ENCODE measurements around the gene LSAMP. TPM values are rescaled to one million over a fixed set of nuclear protein-coding genes. Genes with fewer than 3 reads are reported as not detected.
A peak's percentile ranks its signal among the peaks of the same experiment; 100 is the strongest.

Gene LSAMP
- total and polyA plus RNA-seq, 7 donors: 0.23 to 47.1 (median 22.9) TPM

GRCh38 chr3:115989684-115990421 is 455.4 kb downstream of the LSAMP start:
- no peaks in the 10 kb centered on the region for H3K4me1 ChIP-seq
- H3K27me3 ChIP-seq: no peaks in the 10 kb centered on the region
- no peak for TF ChIP-seq POLR2A (IDR thresholded peaks at IDR 0.05)
- no peak for TF ChIP-seq EP300 (IDR thresholded peaks at IDR 0.05)
- no peak for TF ChIP-seq CTCF (IDR thresholded peaks at IDR 0.05)
- TF ChIP-seq POLR2AphosphoS5 (IDR thresholded peaks at IDR 0.05): no peak
- no peaks in the 10 kb centered on the region for H3K36me3 ChIP-seq
- WGBS, 2 donors: 69 to 82% methylated on average over 5 of the region's 5 CpGs
- no peak overlapping the region for H3K4me3 ChIP-seq
- no peak overlapping the region for H3K27ac ChIP-seq
- intact Hi-C loops (cut with DNase I): no loop called here
- no peaks in the 10 kb centered on the region for H3K9me3 ChIP-seq
- DNase-seq: no peak

GRCh38 chr3:115986555-115987207 is 458.6 kb downstream of the LSAMP start:
- no peak for DNase-seq
- Histone ChIP-seq H3K36me3 (no peaks in the 10 kb centered on the region), H3K4me1 (no peaks in the 10 kb centered on the region), H3K27ac (no peak overlapping the region), H3K27me3 (no peaks in the 10 kb centered on the region), H3K9me3 (no peaks in the 10 kb centered on the region), H3K4me3 (no peak overlapping the region)
- WGBS, 2 donors: 73 to 88% methylated on average over 2 of the region's 2 CpGs
- TF ChIP-seq CTCF (IDR thresholded peaks at IDR 0.05): peak in 1 of 4 experiments; percentile 23
- TF ChIP-seq POLR2AphosphoS5 (IDR thresholded peaks at IDR 0.05): no peak
- intact Hi-C loops (cut with DNase I): no loop called here

GRCh38 chr3:115982629-115983028 is 462.7 kb downstream of the LSAMP start:
- intact Hi-C loops (cut with DNase I): no loop called here
- H3K9me3 ChIP-seq: no peaks in the 10 kb centered on the region
- no peaks in the 10 kb centered on the region for H3K27me3 ChIP-seq
- H3K36me3 ChIP-seq: no peaks in the 10 kb centered on the region
- DNase-seq: no peak
- H3K27ac ChIP-seq: no peak overlapping the region
- no peak overlapping the region for H3K4me3 ChIP-seq
- TF ChIP-seq EP300 (IDR thresholded peaks at IDR 0.05) (no peak), POLR2AphosphoS5 (IDR thresholded peaks at IDR 0.05) (no peak), CTCF (IDR thresholded peaks at IDR 0.05) (no peak), POLR2A (IDR thresholded peaks at IDR 0.05) (no peak)
- H3K4me1 ChIP-seq: no peaks in the 10 kb centered on the region
- WGBS, 2 donors: 89 to 92% methylated on average over 2 of the region's 2 CpGs

- TF ChIP-seq POLR2A (IDR thresholded peaks at IDR 0.05) (no peak), EP300 (IDR thresholded peaks at IDR 0.05) (no peak), CTCF (IDR thresholded peaks at IDR 0.05) (no peak), POLR2AphosphoS5 (IDR thresholded peaks at IDR 0.05) (no peak)
- no peaks in the 10 kb centered on the region for H3K27me3 ChIP-seq
- no peaks in the 10 kb centered on the region for H3K4me1 ChIP-seq
- no peaks in the 10 kb centered on the region for H3K9me3 ChIP-seq
- no peak overlapping the region for H3K27ac ChIP-seq
- intact Hi-C loops (cut with DNase I): no loop called here
- DNase-seq: no peak
- H3K36me3 ChIP-seq: no peaks in the 10 kb centered on the region
- H3K4me3 ChIP-seq: no peak overlapping the region
- 75 to 92% methylated on average over 3 of the region's 3 CpGs for WGBS, 2 donors
Observed at GRCh38 chr3:115982108-115982507, 463.2 kb downstream of the LSAMP start.

Measured in sigmoid colon (tissue), 7 donors.